HepG2 (cell line): ENCODE data around the gene DNAL4. TPM values are rescaled to one million over a fixed set of nuclear protein-coding genes. Genes with fewer than 3 reads are reported as not detected.

ENCODE experiments used
- ELF1 ChIP-seq: sonication (generic); formaldehyde crosslinking; IDR thresholded peaks from 2 replicates; pipeline ENCODE4 v1.4.0; 2020; ENCODE audit warnings: missing genetic modification reagents
- HMG20B ChIP-seq: conservative IDR thresholded peaks from 2 replicates; pipeline ENCODE4 v1.6.1; 2016; ENCODE audit warnings: missing genetic modification reagents, missing compliant biosample characterization
- PAXIP1 ChIP-seq: sonication (generic); formaldehyde crosslinking; conservative IDR thresholded peaks from 2 replicates; pipeline ENCODE4 v1.4.0; 2020; ENCODE audit warnings: mild to moderate bottlenecking, missing genetic modification reagents, moderate library complexity
- POGZ ChIP-seq: sonication (generic); formaldehyde crosslinking; IDR thresholded peaks from 2 replicates; pipeline ENCODE4 v1.4.0; 2020; ENCODE audit warnings: mild to moderate bottlenecking, missing genetic modification reagents
- RORA ChIP-seq: sonication (generic); formaldehyde crosslinking; IDR thresholded peaks from 2 replicates; pipeline ENCODE4 v1.5.0; 2020; ENCODE audit warnings: mild to moderate bottlenecking, missing genetic modification reagents, moderate library complexity
- SP4 ChIP-seq: sonication (generic); formaldehyde crosslinking; IDR thresholded peaks from 2 replicates; pipeline ENCODE4 v1.8.1; 2023; ENCODE audit warnings: mild to moderate bottlenecking, missing genetic modification reagents
- SRSF1 ChIP-seq: fragments of 200-400 bp; formaldehyde crosslinking; optimal IDR thresholded peaks from 2 replicates; pipeline ENCODE3; 2017; ENCODE audit warnings: mild to moderate bottlenecking, low read depth, low read length, moderate library complexity
- STAG1 ChIP-seq: sonication (generic); formaldehyde crosslinking; IDR thresholded peaks from 2 replicates; pipeline ENCODE4 v1.4.0; 2020; ENCODE audit warnings: missing genetic modification reagents
- TCF12 ChIP-seq, 2 experiments: fragments of 450-650 bp in 1 of 2; sonication (generic) in 1 of 2; formaldehyde crosslinking in 1 of 2; IDR thresholded peaks; 2 replicates each; pipeline versions ENCODE4 v1.6.1 to v1.8.0; 2017 to 2022; ENCODE audit warnings: antibody characterized with exemption in 1 of 2, mild to moderate bottlenecking in 1 of 2, missing genetic modification reagents in 1 of 2, moderate library complexity in 1 of 2
- ZBTB38 ChIP-seq: sonication (generic); formaldehyde crosslinking; IDR thresholded peaks from 2 replicates; pipeline ENCODE4 v1.5.1; 2020; ENCODE audit warnings: mild to moderate bottlenecking, missing genetic modification reagents
- ZNF235 ChIP-seq: sonication (generic); formaldehyde crosslinking; IDR thresholded peaks from 2 replicates; pipeline ENCODE4 v1.8.1; 2023; ENCODE audit warnings: mild to moderate bottlenecking, missing genetic modification reagents, borderline replicate concordance
- ZNF432 ChIP-seq: sonication (generic); formaldehyde crosslinking; IDR thresholded peaks from 2 replicates; pipeline ENCODE4 v1.5.0; 2020; ENCODE audit warnings: missing genetic modification reagents, mild to moderate bottlenecking, borderline replicate concordance
- ZNF773 ChIP-seq: sonication (generic); formaldehyde crosslinking; IDR thresholded peaks from 2 replicates; pipeline ENCODE4 v1.4.0; 2020; ENCODE audit warnings: missing genetic modification reagents, borderline replicate concordance
- polyA plus RNA-seq, 8 experiments: library from polyadenylated mRNA; depleted of rRNA in 3 of 8; stranded (reverse) in 7 of 8; unstranded in 1 of 8; fragments of >200 nt; fragmentation: Illumina TruSeq in 4 of 8; extraction: Trizol in 4 of 8; gene quantifications; 2 replicates each; pipeline versions ENCODE4 v1.2.1 to v1.2.3, GENCODE V29; 2011 to 2016; ENCODE audit warnings: low read depth in 4 of 8, missing spikeins in 1 of 8, mixed read lengths in 1 of 8; ENCODE audit not compliant: insufficient read depth in 1 of 8
- total RNA-seq, 5 experiments: library from RNA; depleted of rRNA; stranded (reverse); fragments of >200 nt; fragmentation: Illumina TruSeq; extraction: Trizol; gene quantifications; 2 replicates each; pipeline ENCODE4 v1.2.3, GENCODE V29; 2016; ENCODE audit warnings: low read depth in 1 of 5
- TF ChIP-seq, protein P1 (sequence below): IDR thresholded peaks from 2 replicates; pipeline ENCODE4 v1.4.0; 2020; ENCODE audit warnings: mild to moderate bottlenecking, missing genetic modification reagents
- TF ChIP-seq, protein P2 (sequence below): sonication (generic); formaldehyde crosslinking; IDR thresholded peaks from 2 replicates; pipeline ENCODE4 v1.4.0; 2020; ENCODE audit warnings: missing genetic modification reagents
- TF ChIP-seq, protein P3 (sequence below): sonication (generic); IDR thresholded peaks from 2 replicates; pipeline ENCODE4 v1.6.1; 2016; ENCODE audit warnings: low read depth, borderline replicate concordance

The DNAL4 gene
- total and polyA plus RNA-seq, 2 of the 13 experiments (the other 11 are each of a cell fraction or from before 2014, with no cell fraction given): 8.0 to 10.7 TPM

GRCh38 chr22:38755155-38755910 is 38.6 kb downstream of the DNAL4 start (continued):
- TF ChIP-seq, protein P1, sequence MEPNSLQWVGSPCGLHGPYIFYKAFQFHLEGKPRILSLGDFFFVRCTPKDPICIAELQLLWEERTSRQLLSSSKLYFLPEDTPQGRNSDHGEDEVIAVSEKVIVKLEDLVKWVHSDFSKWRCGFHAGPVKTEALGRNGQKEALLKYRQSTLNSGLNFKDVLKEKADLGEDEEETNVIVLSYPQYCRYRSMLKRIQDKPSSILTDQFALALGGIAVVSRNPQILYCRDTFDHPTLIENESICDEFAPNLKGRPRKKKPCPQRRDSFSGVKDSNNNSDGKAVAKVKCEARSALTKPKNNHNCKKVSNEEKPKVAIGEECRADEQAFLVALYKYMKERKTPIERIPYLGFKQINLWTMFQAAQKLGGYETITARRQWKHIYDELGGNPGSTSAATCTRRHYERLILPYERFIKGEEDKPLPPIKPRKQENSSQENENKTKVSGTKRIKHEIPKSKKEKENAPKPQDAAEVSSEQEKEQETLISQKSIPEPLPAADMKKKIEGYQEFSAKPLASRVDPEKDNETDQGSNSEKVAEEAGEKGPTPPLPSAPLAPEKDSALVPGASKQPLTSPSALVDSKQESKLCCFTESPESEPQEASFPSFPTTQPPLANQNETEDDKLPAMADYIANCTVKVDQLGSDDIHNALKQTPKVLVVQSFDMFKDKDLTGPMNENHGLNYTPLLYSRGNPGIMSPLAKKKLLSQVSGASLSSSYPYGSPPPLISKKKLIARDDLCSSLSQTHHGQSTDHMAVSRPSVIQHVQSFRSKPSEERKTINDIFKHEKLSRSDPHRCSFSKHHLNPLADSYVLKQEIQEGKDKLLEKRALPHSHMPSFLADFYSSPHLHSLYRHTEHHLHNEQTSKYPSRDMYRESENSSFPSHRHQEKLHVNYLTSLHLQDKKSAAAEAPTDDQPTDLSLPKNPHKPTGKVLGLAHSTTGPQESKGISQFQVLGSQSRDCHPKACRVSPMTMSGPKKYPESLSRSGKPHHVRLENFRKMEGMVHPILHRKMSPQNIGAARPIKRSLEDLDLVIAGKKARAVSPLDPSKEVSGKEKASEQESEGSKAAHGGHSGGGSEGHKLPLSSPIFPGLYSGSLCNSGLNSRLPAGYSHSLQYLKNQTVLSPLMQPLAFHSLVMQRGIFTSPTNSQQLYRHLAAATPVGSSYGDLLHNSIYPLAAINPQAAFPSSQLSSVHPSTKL (CRISPR knock-in tag): peak; percentile 63; the same call in 1 of the 2 replicates
- TF ChIP-seq TCF12 (IDR thresholded peaks at IDR 0.05): no peak
- peak; percentile 83 for TF ChIP-seq TCF12 (CRISPR knock-in tag; IDR thresholded peaks at IDR 0.05)
- peak; percentile 69 for TF ChIP-seq POGZ (CRISPR knock-in tag)
- TF ChIP-seq ELF1 (CRISPR knock-in tag): peak; percentile 22; the same call in 1 of the 2 replicates
- TF ChIP-seq ZNF235 (CRISPR knock-in tag): peak; percentile 74; the same call in 1 of the 2 replicates
- peak; percentile 45 for TF ChIP-seq SRSF1
- no peak for TF ChIP-seq ZNF432 (CRISPR knock-in tag)
- peak; percentile 68 for TF ChIP-seq PAXIP1 (CRISPR knock-in tag)
- TF ChIP-seq HMG20B (CRISPR knock-in tag): no peak
- TF ChIP-seq RORA: no peak
- TF ChIP-seq SP4: no peak
- TF ChIP-seq, protein P2, sequence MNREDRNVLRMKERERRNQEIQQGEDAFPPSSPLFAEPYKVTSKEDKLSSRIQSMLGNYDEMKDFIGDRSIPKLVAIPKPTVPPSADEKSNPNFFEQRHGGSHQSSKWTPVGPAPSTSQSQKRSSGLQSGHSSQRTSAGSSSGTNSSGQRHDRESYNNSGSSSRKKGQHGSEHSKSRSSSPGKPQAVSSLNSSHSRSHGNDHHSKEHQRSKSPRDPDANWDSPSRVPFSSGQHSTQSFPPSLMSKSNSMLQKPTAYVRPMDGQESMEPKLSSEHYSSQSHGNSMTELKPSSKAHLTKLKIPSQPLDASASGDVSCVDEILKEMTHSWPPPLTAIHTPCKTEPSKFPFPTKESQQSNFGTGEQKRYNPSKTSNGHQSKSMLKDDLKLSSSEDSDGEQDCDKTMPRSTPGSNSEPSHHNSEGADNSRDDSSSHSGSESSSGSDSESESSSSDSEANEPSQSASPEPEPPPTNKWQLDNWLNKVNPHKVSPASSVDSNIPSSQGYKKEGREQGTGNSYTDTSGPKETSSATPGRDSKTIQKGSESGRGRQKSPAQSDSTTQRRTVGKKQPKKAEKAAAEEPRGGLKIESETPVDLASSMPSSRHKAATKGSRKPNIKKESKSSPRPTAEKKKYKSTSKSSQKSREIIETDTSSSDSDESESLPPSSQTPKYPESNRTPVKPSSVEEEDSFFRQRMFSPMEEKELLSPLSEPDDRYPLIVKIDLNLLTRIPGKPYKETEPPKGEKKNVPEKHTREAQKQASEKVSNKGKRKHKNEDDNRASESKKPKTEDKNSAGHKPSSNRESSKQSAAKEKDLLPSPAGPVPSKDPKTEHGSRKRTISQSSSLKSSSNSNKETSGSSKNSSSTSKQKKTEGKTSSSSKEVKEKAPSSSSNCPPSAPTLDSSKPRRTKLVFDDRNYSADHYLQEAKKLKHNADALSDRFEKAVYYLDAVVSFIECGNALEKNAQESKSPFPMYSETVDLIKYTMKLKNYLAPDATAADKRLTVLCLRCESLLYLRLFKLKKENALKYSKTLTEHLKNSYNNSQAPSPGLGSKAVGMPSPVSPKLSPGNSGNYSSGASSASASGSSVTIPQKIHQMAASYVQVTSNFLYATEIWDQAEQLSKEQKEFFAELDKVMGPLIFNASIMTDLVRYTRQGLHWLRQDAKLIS (CRISPR knock-in tag): no peak
- TF ChIP-seq, protein P3, sequence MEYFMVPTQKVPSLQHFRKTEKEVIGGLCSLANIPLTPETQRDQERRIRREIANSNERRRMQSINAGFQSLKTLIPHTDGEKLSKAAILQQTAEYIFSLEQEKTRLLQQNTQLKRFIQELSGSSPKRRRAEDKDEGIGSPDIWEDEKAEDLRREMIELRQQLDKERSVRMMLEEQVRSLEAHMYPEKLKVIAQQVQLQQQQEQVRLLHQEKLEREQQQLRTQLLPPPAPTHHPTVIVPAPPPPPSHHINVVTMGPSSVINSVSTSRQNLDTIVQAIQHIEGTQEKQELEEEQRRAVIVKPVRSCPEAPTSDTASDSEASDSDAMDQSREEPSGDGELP: peak; percentile 70; the same call in 1 of the 2 replicates
- TF ChIP-seq STAG1 (CRISPR knock-in tag): no peak
- TF ChIP-seq ZBTB38: peak; percentile 62; the same call in 1 of the 2 replicates
- no peak for TF ChIP-seq ZNF773 (CRISPR knock-in tag)
